Endometrial microvascular endothelial cells (primary cell): Measurements from ENCODE around the gene ZC3H12D. TPM values are rescaled to one million over a fixed set of nuclear protein-coding genes. Genes with fewer than 3 reads are reported as not detected.

Experiments
- in situ Hi-C: cut with HindIII; loops from 2 replicates; pipeline ENCODE4 v1.10.0; 2017; ENCODE audit warnings: low sequenced_read_pairs, low pct_unique_long_range_greater_than_20kb; ENCODE audit errors: inconsistent ontology term
- total RNA-seq: library from RNA; depleted of rRNA; stranded (reverse); fragments of >200 nt; gene quantifications from one replicate; pipeline ENCODE4 v1.2.3, GENCODE V29; 2015; ENCODE audit errors: inconsistent ontology term

Gene ZC3H12D
- total RNA-seq, 1 donor from 2014 or later: not detected

DNA sequence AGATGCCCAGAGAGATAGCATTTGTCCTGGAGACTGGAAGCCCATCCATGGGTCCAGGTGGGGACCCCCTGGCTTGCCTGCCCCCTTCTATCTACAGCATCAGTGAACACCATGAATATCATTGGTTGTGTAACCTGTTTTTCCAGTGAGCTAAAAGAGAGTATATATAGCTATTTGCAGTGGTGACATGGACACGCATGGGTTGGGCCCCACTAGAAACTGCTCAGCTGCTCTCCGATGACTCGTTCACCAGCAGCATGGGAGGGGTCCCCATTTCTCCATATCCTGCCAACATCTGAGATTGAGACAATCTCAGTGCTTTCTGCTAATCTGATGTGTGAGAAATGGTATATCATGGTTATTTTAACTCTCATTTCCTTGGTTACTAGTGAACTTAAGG is 4.0 kb upstream of the ZC3H12D start:
- in situ Hi-C loops: no loop called here

GRCh38 chr6:149487316-149487715 is 2.5 kb upstream of the ZC3H12D start:
- in situ Hi-C loops: no loop called here

GRCh38 chr6:149483849-149484655 is 762 bp downstream of the ZC3H12D start:
- in situ Hi-C loops: no loop called here

- in situ Hi-C loops: no loop called here
Measured at GRCh38 chr6:149483334-149483725, 1.5 kb downstream of the ZC3H12D start.

- in situ Hi-C loops: no loop called here
Measured at GRCh38 chr6:149482545-149483333, 2.1 kb downstream of the ZC3H12D start.

DNA sequence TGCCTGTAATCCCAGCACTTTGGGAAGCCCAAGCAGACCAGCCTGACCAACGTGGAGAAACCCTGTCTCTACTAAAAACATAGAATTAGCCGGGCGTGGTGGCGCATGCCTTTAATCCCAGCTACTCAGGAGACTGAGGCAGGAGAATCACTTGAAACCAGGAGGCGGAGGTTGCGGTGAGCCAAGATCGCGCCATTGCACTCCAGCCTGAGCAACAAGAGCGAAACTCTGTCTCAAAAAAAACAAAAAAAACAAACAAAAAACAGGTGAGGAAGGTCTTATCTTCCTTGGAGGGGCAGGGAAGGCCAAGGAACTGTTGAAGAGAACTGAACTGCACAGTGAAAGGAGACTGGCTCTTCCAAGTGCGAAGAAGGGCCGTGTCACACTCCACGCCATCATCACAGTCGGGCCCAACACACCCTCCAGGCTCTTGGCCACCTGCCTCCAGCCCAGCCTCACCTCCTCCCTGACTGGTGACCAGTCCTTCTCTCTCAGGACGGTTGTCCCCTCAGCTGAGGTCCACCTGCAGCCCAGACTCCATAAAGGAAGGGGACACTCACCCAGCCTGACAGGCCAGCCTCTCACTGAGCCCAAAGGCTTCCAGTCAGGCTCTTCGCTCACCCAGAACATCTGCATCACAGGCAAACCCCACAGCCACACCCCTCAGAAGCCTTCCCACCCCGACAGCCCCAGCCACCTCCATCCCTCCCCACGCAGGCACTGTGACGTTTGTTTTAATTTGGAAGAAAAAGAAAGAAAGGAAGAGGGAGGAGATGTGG is 4.1 kb downstream of the ZC3H12D start:
- in situ Hi-C loops: no loop called here

- in situ Hi-C loops: no loop called here
Measured at GRCh38 chr6:149478631-149479314, 6.0 kb downstream of the ZC3H12D start.

- in situ Hi-C loops: no loop called here
Measured at GRCh38 chr6:149477544-149477943, 7.3 kb downstream of the ZC3H12D start.

DNA sequence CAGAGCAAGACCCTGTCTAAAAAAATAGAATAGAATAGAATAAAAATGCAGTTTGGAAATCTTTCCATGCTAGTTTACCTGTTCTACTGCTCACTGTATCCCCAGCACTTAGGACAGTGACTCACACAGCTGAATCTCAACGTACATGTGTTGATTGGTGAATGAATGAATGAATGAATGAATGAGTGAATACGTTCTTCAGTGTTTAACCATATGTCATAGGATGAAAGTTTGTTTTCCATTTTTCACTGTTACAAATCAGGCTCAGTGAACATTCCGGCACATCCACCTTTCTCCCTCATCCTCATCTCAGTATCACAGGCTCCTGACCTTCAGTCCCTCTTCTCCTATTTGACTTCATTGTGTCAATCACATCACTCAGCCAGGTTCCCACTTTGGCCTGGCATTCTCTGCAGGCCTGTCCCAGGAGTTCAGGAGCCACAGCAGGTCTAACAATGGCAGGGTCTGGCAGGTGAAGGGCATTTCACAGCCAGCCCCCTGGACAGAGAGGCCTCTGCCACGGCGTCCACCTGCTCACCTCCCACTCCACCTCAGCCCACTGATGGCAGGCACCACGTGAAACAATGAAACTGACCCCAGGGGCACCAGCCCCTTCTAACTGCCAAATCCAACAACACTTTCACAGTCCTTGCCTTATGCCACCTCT is 7.9 kb downstream of the ZC3H12D start:
- in situ Hi-C loops: no loop called here

DNA sequence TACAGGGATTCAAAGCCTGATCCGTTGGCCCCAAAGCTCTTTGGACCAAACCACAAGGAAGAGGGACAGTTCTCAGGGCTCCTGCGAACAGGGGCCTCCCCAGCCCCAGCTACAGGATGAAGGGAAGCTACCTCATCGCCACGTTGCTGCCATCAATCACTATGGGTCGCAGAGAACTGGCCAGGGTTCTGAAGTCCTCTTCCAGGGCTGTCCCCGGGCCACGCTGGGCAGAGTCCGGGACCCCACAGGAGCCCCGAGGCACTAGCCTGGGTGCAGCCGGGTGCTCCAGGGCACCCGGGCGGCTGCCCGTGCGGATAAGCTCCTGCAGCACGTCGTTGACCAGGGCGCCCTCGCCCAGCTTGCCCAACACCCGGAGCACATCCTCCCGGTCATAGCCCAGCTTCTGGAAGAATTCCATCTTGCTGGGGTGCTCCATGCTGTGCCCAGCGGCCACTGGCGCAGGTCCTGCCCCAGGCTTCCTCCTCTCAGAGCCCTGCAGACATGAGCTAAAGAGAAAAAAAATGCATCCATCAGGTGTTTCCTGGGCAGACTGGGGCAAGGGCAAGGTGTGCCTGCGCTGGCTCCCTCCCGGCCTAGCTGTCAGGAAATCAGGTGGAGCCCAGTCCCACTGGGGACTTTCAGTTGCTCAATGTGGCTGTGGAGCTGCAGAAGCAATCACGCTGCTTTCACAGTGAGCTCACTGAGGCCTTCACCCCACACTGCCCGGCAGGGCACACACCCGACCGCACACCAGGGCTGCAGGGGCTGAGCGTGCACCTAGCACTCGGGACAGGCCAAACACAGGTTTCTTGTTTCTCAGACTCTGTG is 10.5 kb downstream of the ZC3H12D start:
- in situ Hi-C loops: no loop called here

DNA sequence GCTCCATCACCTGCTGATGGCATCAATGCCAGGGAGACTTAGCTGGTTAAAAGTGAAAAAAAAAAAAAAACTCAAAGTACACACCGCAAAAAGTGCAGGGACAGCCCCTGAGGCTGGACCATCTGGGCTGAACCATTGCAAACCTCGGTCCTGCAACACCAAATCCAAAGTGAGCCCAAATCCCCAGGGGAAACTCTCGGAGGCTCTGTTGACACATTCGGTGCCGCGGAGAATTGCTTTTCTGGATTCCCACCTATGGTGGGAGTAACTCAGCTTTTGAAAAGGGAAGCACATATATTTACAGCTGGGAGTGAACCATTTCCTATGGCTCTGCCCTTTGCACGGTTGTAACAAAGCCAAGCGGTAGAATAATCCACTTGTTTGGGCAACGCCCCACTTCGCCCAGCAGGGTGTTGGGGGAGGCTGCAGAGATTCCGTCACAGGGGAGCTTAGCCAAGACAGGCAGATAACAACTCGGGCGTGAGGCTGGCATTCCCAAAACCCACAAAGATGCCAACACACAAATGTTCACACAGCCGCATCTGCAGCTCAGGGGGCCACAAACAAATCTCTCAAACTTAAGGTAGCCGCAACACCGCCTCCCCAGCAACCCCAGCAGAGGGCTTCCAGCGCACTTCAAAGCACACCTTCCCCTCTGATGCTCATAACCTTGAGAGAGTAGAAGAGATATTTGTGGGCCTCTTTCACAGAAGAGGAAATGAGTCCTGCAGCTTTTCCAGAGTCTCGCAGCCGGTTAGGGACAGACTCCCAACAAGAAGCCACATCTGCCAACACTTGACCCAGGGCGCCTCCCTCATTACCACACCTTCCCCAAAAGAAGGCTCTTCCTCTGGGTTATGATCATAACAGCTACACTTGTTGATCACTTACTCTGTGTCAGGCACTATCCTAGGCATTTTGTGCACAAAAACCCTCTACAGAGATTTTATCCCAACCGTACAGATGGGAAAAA is 11.4 kb downstream of the ZC3H12D start:
- in situ Hi-C loops: no loop called here

- in situ Hi-C loops: no loop called here
Measured at GRCh38 chr6:149472241-149472640, 12.6 kb downstream of the ZC3H12D start.

DNA sequence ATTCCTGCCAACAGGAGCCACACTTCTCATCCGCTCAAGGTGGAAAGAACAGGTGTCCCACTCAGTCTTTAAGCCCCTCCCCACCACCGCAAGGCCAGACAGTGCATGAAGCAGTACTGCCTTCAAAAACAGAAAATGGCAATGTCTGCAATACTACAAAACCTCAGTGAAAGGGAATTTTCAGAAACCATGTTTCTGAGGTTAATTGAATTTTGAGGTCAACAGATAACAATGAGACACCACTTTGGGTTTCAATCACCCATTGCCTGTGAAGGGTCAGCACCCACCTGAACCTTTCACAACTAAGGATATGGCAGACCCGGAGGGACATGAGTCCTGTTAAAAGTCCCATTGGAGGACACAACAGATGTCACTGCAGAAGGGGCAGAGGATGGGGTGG is 13.0 kb downstream of the ZC3H12D start:
- in situ Hi-C loops: no loop called here

- in situ Hi-C loops: no loop called here
Measured at GRCh38 chr6:149470948-149471347, 13.9 kb downstream of the ZC3H12D start.

DNA sequence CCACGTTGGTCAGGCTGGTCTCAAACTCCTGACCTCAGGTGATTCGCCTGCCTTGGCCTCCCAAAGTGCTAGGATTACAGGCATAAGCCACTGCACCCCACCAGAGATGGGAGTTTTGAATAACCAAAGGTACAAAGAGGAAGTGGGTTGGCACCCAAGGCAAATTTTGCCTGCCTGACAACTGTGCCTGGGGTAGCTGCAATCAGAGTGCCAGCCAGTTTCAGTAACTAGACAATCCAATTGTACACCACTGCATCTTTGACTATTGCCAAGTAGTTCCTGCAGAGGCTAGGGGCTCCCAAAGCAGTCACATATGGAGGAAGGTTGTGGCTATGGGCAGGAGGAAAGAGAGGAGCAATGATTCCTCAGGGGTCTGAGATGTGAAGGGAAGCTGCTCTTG is 16.6 kb downstream of the ZC3H12D start:
- in situ Hi-C loops: no loop called here

GRCh38 chr6:149467265-149467664 is 17.5 kb downstream of the ZC3H12D start:
- in situ Hi-C loops: no loop called here

- in situ Hi-C loops: no loop called here
Measured at GRCh38 chr6:149464411-149464810, 20.4 kb downstream of the ZC3H12D start.
